Neural cell (in vitro differentiated cells): ENCODE data around the gene MYO18B. TPM values are rescaled to one million over a fixed set of nuclear protein-coding genes. Genes with fewer than 3 reads are reported as not detected.

Experiments
- H2AFZ ChIP-seq: fragments of 200-600, 300-800 bp; sonication (generic), shearing (Covaris generic); 2 replicates; pipeline ENCODE4 v1.6.0; 2014; ENCODE audit warnings: low read depth, mild to moderate bottlenecking, antibody characterized with exemption, low read length, moderate library complexity
- H3F3A ChIP-seq: fragments of 200-600 bp; shearing (Covaris generic); 2 replicates; pipeline ENCODE4 v1.6.1; 2016; ENCODE audit warnings: mild to moderate bottlenecking, moderate library complexity, mixed read lengths, antibody characterized with exemption, low read length; ENCODE audit not compliant: insufficient read depth, poor library complexity, severe bottlenecking
- H3K27ac ChIP-seq: fragments of 200-600, 300-800 bp; sonication (generic), shearing (Covaris generic); 2 replicates; pipeline ENCODE4 v1.5.1; 2014; ENCODE audit warnings: mild to moderate bottlenecking, low read length, moderate library complexity
- H3K27me3 ChIP-seq: fragments of 300-800, 200-600 bp; sonication (generic), shearing (Covaris generic); 2 replicates; pipeline ENCODE4 v1.6.0; 2014; ENCODE audit warnings: mild to moderate bottlenecking, low read depth, low read length, moderate library complexity; ENCODE audit not compliant: insufficient read depth
- H3K36me3 ChIP-seq: fragments of 300-800, 200-600 bp; sonication (generic), shearing (Covaris generic); 2 replicates; pipeline ENCODE4 v1.5.1; 2014; ENCODE audit warnings: mild to moderate bottlenecking, antibody characterized with exemption, low read length, moderate library complexity; ENCODE audit not compliant: insufficient read depth
- H3K4me2 ChIP-seq: fragments of 300-800, 200-600 bp; sonication (generic), shearing (Covaris generic); 2 replicates; pipeline ENCODE4 v1.6.0; 2014; ENCODE audit warnings: mild to moderate bottlenecking, low read length
- H3K4me3 ChIP-seq: fragments of 300-800, 200-600 bp; sonication (generic), shearing (Covaris generic); 2 replicates; pipeline ENCODE4 v1.5.1; 2014; ENCODE audit warnings: mild to moderate bottlenecking, low read length, moderate library complexity
- H3K79me2 ChIP-seq: fragments of 200-600 bp; shearing (Covaris generic); replicated peaks from 2 replicates; pipeline ENCODE4 v1.6.0; 2014; ENCODE audit warnings: mild to moderate bottlenecking, low read length, moderate library complexity; ENCODE audit not compliant: insufficient read depth
- H3K9ac ChIP-seq: fragments of 300-800, 200-600 bp; sonication (generic), shearing (Covaris generic); 2 replicates; pipeline ENCODE4 v1.6.1; 2016; ENCODE audit warnings: mild to moderate bottlenecking, low read length, mixed read lengths
- H3K9me2 ChIP-seq: fragments of 200-600 bp; shearing (Covaris generic); 2 replicates; pipeline ENCODE4 v1.6.1; 2016; ENCODE audit warnings: mild to moderate bottlenecking, low read length, mixed read lengths; ENCODE audit not compliant: insufficient read depth
- H3K9me3 ChIP-seq: fragments of 200-600, 300-800 bp; sonication (generic), shearing (Covaris generic); 2 replicates; pipeline ENCODE4 v1.6.1; 2016; ENCODE audit warnings: mild to moderate bottlenecking, mixed run types, low read length, moderate library complexity, mixed read lengths
- H4K20me1 ChIP-seq: fragments of 200-600 bp; shearing (Covaris generic); 2 replicates; pipeline ENCODE4 v1.6.1; 2016; ENCODE audit warnings: mild to moderate bottlenecking, mixed run types; ENCODE audit not compliant: insufficient read depth
- EP300 ChIP-seq: fragments of 450-650 bp; conservative IDR thresholded peaks from 2 replicates; pipeline ENCODE4 v1.6.1; 2014; ENCODE audit warnings: antibody characterized with exemption, mild to moderate bottlenecking, moderate library complexity; ENCODE audit not compliant: poor library complexity, severe bottlenecking
- EZH2 ChIP-seq: fragments of 200-600, 300-800 bp; shearing (Covaris generic), sonication (generic); IDR thresholded peaks from 2 replicates; pipeline ENCODE4 v1.6.1; 2014; ENCODE audit warnings: antibody characterized with exemption, low read length, borderline replicate concordance, mild to moderate bottlenecking; ENCODE audit not compliant: insufficient read depth, poor library complexity, severe bottlenecking
- MXI1 ChIP-seq: fragments of 450-650 bp; conservative IDR thresholded peaks from 2 replicates; pipeline ENCODE4 v1.6.1; 2014; ENCODE audit warnings: antibody characterized with exemption, mild to moderate bottlenecking; ENCODE audit not compliant: poor library complexity, severe bottlenecking
- POLR2AphosphoS5 ChIP-seq: IDR thresholded peaks from 2 replicates; pipeline ENCODE4 v1.6.1; 2012
- RAD21 ChIP-seq: fragments of 450-650 bp; conservative IDR thresholded peaks from 2 replicates; pipeline ENCODE4 v1.6.1; 2014; ENCODE audit warnings: antibody characterized with exemption, mild to moderate bottlenecking, moderate library complexity
- SMC3 ChIP-seq: fragments of 450-650 bp; conservative IDR thresholded peaks from 2 replicates; pipeline ENCODE4 v1.6.1; 2014; ENCODE audit warnings: antibody characterized with exemption, mild to moderate bottlenecking, moderate library complexity; ENCODE audit not compliant: poor library complexity
- TAF1 ChIP-seq: IDR thresholded peaks from 2 replicates; pipeline ENCODE4 v1.6.1; 2012; ENCODE audit warnings: low read depth
- polyA plus RNA-seq: library from polyadenylated mRNA; depleted of rRNA; stranded (reverse); fragments of >200 nt; gene quantifications from 2 replicates; pipeline ENCODE4 v1.2.3, GENCODE V29; 2014
- TF ChIP-seq, protein P1 (sequence below): IDR thresholded peaks from 2 replicates; pipeline ENCODE4 v1.6.1; 2012; ENCODE audit warnings: borderline replicate concordance
- TF ChIP-seq, protein P2 (sequence below): fragments of 450-650 bp; IDR thresholded peaks from 2 replicates; pipeline ENCODE4 v1.5.1; 2014; ENCODE audit warnings: antibody characterized with exemption, mild to moderate bottlenecking, moderate library complexity; ENCODE audit not compliant: poor library complexity, severe bottlenecking

The MYO18B gene
- polyA plus RNA-seq, 1 donor from 2014 or later, result 0.71 TPM

DNA sequence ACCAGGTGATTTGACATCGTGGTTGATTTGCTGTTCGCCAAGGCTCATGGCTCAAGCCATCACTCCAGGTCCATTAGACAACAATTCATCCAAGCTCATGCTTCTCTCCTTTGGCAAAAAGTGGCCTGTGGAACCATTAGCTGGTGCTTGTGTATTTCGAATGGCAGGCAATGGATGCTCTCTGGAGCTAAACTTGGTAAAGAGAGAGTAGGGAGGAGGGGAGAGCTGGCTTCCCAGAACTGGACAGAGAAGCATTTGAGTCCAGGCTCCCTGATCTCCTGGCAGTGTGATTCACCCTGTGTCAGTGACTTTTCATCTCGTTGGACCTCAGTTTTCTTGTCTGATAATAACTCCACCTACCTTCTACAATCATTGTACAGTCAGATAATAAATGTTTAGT, 64.6 kb downstream of the MYO18B start:
- H4K20me1 ChIP-seq, result no peaks in the 10 kb centered on the region
- no peak overlapping the region for H3K27ac ChIP-seq
- H3K27me3 ChIP-seq, result no peaks in the 10 kb centered on the region
- no peaks in the 10 kb centered on the region for H3K9me2 ChIP-seq
- no peak overlapping the region for H3K4me2 ChIP-seq
- H3F3A ChIP-seq, result no peaks in the 10 kb centered on the region
- H3K79me2 ChIP-seq, result no peaks in the 10 kb centered on the region
- no peaks in the 10 kb centered on the region for H3K9me3 ChIP-seq
- no peak overlapping the region for H3K9ac ChIP-seq
- no peak overlapping the region for H3K4me3 ChIP-seq
- no peaks in the 10 kb centered on the region for H3K36me3 ChIP-seq
- TF ChIP-seq EZH2 (no peak), SMC3 (no peak), RAD21 (no peak), MXI1 (no peak), EP300 (no peak), TAF1 (no peak), POLR2AphosphoS5 (no peak)
- TF ChIP-seq, protein P1, sequence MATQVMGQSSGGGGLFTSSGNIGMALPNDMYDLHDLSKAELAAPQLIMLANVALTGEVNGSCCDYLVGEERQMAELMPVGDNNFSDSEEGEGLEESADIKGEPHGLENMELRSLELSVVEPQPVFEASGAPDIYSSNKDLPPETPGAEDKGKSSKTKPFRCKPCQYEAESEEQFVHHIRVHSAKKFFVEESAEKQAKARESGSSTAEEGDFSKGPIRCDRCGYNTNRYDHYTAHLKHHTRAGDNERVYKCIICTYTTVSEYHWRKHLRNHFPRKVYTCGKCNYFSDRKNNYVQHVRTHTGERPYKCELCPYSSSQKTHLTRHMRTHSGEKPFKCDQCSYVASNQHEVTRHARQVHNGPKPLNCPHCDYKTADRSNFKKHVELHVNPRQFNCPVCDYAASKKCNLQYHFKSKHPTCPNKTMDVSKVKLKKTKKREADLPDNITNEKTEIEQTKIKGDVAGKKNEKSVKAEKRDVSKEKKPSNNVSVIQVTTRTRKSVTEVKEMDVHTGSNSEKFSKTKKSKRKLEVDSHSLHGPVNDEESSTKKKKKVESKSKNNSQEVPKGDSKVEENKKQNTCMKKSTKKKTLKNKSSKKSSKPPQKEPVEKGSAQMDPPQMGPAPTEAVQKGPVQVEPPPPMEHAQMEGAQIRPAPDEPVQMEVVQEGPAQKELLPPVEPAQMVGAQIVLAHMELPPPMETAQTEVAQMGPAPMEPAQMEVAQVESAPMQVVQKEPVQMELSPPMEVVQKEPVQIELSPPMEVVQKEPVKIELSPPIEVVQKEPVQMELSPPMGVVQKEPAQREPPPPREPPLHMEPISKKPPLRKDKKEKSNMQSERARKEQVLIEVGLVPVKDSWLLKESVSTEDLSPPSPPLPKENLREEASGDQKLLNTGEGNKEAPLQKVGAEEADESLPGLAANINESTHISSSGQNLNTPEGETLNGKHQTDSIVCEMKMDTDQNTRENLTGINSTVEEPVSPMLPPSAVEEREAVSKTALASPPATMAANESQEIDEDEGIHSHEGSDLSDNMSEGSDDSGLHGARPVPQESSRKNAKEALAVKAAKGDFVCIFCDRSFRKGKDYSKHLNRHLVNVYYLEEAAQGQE, result no peak
- TF ChIP-seq, protein P2, sequence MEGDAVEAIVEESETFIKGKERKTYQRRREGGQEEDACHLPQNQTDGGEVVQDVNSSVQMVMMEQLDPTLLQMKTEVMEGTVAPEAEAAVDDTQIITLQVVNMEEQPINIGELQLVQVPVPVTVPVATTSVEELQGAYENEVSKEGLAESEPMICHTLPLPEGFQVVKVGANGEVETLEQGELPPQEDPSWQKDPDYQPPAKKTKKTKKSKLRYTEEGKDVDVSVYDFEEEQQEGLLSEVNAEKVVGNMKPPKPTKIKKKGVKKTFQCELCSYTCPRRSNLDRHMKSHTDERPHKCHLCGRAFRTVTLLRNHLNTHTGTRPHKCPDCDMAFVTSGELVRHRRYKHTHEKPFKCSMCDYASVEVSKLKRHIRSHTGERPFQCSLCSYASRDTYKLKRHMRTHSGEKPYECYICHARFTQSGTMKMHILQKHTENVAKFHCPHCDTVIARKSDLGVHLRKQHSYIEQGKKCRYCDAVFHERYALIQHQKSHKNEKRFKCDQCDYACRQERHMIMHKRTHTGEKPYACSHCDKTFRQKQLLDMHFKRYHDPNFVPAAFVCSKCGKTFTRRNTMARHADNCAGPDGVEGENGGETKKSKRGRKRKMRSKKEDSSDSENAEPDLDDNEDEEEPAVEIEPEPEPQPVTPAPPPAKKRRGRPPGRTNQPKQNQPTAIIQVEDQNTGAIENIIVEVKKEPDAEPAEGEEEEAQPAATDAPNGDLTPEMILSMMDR, result no peak
- H2AFZ ChIP-seq, result no peak overlapping the region

DNA sequence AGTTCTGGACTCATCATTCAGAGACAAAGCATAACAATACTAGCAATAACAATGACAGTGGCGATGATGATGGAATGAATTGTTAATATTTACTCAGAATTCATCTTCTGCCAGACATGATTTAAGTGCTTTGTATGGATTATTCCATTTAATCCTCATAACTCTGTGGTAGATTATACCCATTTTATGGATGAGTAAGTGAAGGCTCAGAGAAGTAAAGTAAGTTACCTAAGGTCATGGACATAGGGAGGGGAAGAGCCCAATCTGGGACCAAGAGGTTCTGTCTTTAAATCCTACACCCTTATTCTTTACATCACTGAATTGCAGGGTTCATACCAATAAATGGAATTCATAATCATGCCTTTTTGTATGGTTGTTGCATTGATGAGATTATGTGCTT, 72.7 kb downstream of the MYO18B start:
- H3K9ac ChIP-seq, result no peak overlapping the region
- H3K9me3 ChIP-seq, result no peaks in the 10 kb centered on the region
- H4K20me1 ChIP-seq, result no peaks in the 10 kb centered on the region
- H3K36me3 ChIP-seq, result no peaks in the 10 kb centered on the region
- no peak overlapping the region for H3K4me3 ChIP-seq
- no peaks in the 10 kb centered on the region for H3F3A ChIP-seq
- no peak for TF ChIP-seq SMC3
- TF ChIP-seq EZH2, result no peak
- TF ChIP-seq MXI1, result no peak
- TF ChIP-seq POLR2AphosphoS5, result no peak
- no peak for TF ChIP-seq TAF1
- TF ChIP-seq, protein P2, result no peak
- no peak for TF ChIP-seq RAD21
- no peak for TF ChIP-seq EP300
- TF ChIP-seq, protein P1, result no peak
- H3K79me2 ChIP-seq, result no peaks in the 10 kb centered on the region
- H3K9me2 ChIP-seq, result no peaks in the 10 kb centered on the region
- no peak overlapping the region for H3K4me2 ChIP-seq
- no peak overlapping the region for H3K27ac ChIP-seq
- H3K27me3 ChIP-seq, result no peaks in the 10 kb centered on the region
- no peak overlapping the region for H2AFZ ChIP-seq
